HEK293 (cell line): ENCODE results near the gene CXXC5.

Experiments used
- CTCF ChIA-PET: fragments of 350-600 bp; formaldehyde crosslinking; extraction: SDS; loops from one replicate; lab custom pipeline; 2021; ENCODE audit warnings: antibody characterized with exemption; lab: Yijun Ruan, JAX
- POLR2A ChIA-PET: fragments of 300-600 bp; formaldehyde crosslinking; extraction: SDS; loops from one replicate; lab custom pipeline; 2020; ENCODE audit warnings: antibody characterized with exemption, inconsistent platforms; lab: Yijun Ruan, JAX
- H3K27ac ChIP-seq: fragments of 200-500 bp; sonication (Bioruptor generic); 2 replicates; pipeline ENCODE4 v1.5.1; 2014; ENCODE audit warnings: low read depth, low read length, control low read depth, inconsistent platforms; ENCODE audit errors: extremely low read depth
- H3K36me3 ChIP-seq, 2 experiments: fragments of 200-500 bp in 1 of 2; sonication (Bioruptor generic) in 1 of 2; 1 replicate in 1 of 2; 2 replicates in 1 of 2; pipeline ENCODE4 v1.5.1; 2014 to 2017; ENCODE audit warnings: inconsistent platforms in 2 of 2, low read length in 2 of 2; ENCODE audit not compliant: control insufficient read depth in 2 of 2, insufficient read depth in 1 of 2
- H3K4me1 ChIP-seq: fragments of 200-500 bp; sonication (Bioruptor generic); 2 replicates; pipeline ENCODE4 v1.5.1; 2014; ENCODE audit warnings: mild to moderate bottlenecking, low read length, inconsistent platforms; ENCODE audit not compliant: control insufficient read depth, insufficient read depth
- H3K4me3 ChIP-seq: 2 replicates; pipeline ENCODE4 v1.5.1; 2011; ENCODE audit warnings: low read depth, mild to moderate bottlenecking, control low read depth, low read length, moderate library complexity
- H3K9me3 ChIP-seq: fragments of 200-500 bp; sonication (Bioruptor generic); 2 replicates; pipeline ENCODE4 v1.5.1; 2014; ENCODE audit warnings: low read depth, low read length, inconsistent platforms; ENCODE audit not compliant: control insufficient read depth, insufficient read depth
- BCL11A ChIP-seq: fragments of 450-650 bp; formaldehyde crosslinking; IDR thresholded peaks from 2 replicates; pipeline ENCODE4 v1.5.1; 2016; ENCODE audit warnings: low read depth, missing biosample characterization, missing genetic modification characterization
- GFI1B ChIP-seq: fragments of 450-650 bp; formaldehyde crosslinking; IDR thresholded peaks from 2 replicates; pipeline ENCODE4 v1.5.1; 2016; ENCODE audit warnings: missing biosample characterization, missing genetic modification characterization
- GLI4 ChIP-seq: fragments of 450-650 bp; formaldehyde crosslinking; IDR thresholded peaks from 2 replicates; pipeline ENCODE4 v1.5.1; 2016; ENCODE audit warnings: missing biosample characterization, missing genetic modification characterization
- GLIS2 ChIP-seq: fragments of 450-650 bp; formaldehyde crosslinking; IDR thresholded peaks from 2 replicates; pipeline ENCODE4 v1.5.1; 2016; ENCODE audit warnings: missing biosample characterization, missing genetic modification characterization
- OVOL3 ChIP-seq: fragments of 450-650 bp; formaldehyde crosslinking; IDR thresholded peaks from 2 replicates; pipeline ENCODE4 v1.5.1; 2016; ENCODE audit warnings: missing biosample characterization, missing genetic modification characterization
- ZBTB17 ChIP-seq: fragments of 450-650 bp; formaldehyde crosslinking; IDR thresholded peaks from 2 replicates; pipeline ENCODE4 v1.5.1; 2016; ENCODE audit warnings: missing biosample characterization, missing genetic modification characterization
- ZIC2 ChIP-seq: fragments of 450-650 bp; formaldehyde crosslinking; IDR thresholded peaks from 2 replicates; pipeline ENCODE4 v1.5.1; 2016; ENCODE audit warnings: missing biosample characterization, missing genetic modification characterization
- ZNF24 ChIP-seq: fragments of 450-650 bp; formaldehyde crosslinking; IDR thresholded peaks from 2 replicates; pipeline ENCODE4 v1.5.1; 2016; ENCODE audit warnings: missing biosample characterization, missing genetic modification characterization
- ZNF394 ChIP-seq: fragments of 450-650 bp; formaldehyde crosslinking; IDR thresholded peaks from 2 replicates; pipeline ENCODE4 v1.5.1; 2016; ENCODE audit warnings: missing biosample characterization, missing genetic modification characterization, mild to moderate bottlenecking, moderate library complexity, borderline replicate concordance
- ZNF529 ChIP-seq: fragments of 450-650 bp; formaldehyde crosslinking; IDR thresholded peaks from 2 replicates; pipeline ENCODE4 v1.5.1; 2017; ENCODE audit warnings: missing genetic modification characterization, missing biosample characterization; ENCODE audit not compliant: insufficient replicate concordance
- ZNF549 ChIP-seq: fragments of 450-650 bp; IDR thresholded peaks from 2 replicates; pipeline ENCODE4 v1.5.1; 2018; ENCODE audit warnings: missing biosample characterization, missing genetic modification characterization, mild to moderate bottlenecking, inconsistent platforms, moderate library complexity
- ZNF621 ChIP-seq: fragments of 450-650 bp; formaldehyde crosslinking; IDR thresholded peaks from 2 replicates; pipeline ENCODE4 v1.5.1; 2017; ENCODE audit warnings: missing biosample characterization, missing genetic modification characterization
- TF ChIP-seq, protein P1 (sequence below): IDR thresholded peaks from 2 replicates; pipeline ENCODE4 v1.6.1; 2011; ENCODE audit warnings: mild to moderate bottlenecking, low read depth, low read length, borderline replicate concordance

Gene CXXC5

DNA sequence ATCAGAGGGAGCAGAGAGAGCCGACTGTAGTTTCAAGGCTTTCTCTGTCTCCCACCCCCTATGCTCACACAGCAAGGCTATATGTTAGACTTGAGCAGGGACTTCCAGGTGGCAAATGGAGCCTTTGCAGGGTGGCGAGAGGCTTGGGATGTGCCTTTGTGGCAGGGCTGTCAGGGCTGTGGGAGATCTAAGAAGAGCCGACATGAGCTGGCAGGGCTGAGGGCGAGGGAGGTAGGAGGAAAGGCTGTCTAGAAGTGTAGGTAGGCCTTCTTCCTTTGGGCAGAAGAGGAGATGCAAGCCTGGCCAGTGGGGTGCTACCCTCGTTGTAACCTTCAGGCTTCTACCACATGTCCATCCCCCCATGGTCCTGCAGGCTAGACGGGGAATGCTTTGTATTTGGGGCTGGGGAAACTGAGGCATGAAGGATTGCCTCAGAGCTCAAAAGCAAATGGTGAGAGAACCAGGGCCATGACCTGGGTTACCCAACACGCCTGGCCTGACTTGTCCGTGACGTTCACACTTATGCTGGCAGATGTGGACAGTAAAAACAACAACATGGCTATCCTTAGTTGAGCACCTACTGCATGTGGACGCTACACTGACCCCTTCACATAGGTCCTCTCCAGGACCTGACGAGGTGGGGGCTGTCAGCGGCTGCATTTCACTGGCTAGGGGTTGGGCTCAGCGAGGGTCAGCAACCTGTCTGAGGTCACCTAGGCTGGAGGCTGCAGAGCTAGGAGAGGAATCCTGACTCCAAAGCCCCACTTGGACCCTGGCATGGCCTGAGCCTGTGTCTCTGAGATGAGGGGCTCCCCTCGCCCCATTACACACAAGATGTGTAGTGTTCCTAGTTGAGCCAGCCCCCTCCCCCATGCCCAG lies 15.3 kb downstream of the CXXC5 start (continued):
- no peak for TF ChIP-seq ZNF621 (tag by site-specific recombination)
- no peak for TF ChIP-seq OVOL3 (tag by site-specific recombination)
- TF ChIP-seq ZNF394 (tag by site-specific recombination) = no peak
- TF ChIP-seq, all 188 proteins: peak for 2

DNA sequence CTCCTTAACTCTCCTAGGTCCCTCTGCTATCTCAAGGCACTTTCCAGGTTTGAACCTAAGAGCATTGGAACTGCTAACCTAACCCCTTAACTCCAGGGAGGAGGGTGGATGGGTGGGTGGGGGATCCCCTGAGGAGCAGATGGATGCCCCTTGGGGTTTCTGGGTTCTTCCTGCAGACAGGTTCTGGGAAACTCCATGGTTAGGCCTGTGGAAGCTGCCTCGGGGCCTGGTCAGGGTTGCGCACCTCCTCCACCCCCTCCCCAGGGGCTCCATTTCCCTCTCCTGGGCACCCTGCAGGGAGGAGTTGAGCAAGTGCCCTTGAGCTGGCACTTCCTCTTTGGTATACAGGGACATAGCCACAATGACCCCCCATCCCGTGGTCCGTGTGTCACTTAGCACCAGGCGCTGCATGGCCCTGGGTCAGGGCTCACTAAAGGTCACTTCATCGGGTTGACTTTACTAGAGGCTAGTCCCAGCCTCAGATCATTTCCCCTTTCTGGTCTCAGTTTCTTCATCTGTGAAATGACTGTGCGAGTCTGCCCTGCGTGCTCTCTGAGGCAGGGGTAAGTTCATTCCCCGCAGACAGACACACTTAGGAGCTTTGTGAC lies 16.0 kb downstream of the CXXC5 start:
- H3K36me3 ChIP-seq = no peaks in the 10 kb centered on the region
- no peaks in the 10 kb centered on the region for H3K9me3 ChIP-seq
- H3K27ac ChIP-seq = no peak overlapping the region
- no peak overlapping the region for H3K4me3 ChIP-seq
- POLR2A ChIA-PET = interaction anchor here (0.6 to 1.1 kb wide), 2 partner anchors 12 to 524 kb away, joined by 3 read pairs; no protein-coding TSS in a partner anchor
- peaks cover 4% of the 10 kb centered on the region; the same call in 1 of the 2 replicates for H3K4me1 ChIP-seq
- TF ChIP-seq ZIC2 (tag by site-specific recombination) (peak; percentile 54), ZBTB17 (tag by site-specific recombination) (no peak), GLIS2 (tag by site-specific recombination) (peak; percentile 23; the same call in 1 of the 2 replicates), GLI4 (no peak)
- TF ChIP-seq, all 188 proteins: peak for 2
- CTCF ChIA-PET = interaction anchor here (0.7 to 1.1 kb wide), 2 partner anchors 36 to 102 kb away, joined by 3 read pairs; no protein-coding TSS in a partner anchor

DNA sequence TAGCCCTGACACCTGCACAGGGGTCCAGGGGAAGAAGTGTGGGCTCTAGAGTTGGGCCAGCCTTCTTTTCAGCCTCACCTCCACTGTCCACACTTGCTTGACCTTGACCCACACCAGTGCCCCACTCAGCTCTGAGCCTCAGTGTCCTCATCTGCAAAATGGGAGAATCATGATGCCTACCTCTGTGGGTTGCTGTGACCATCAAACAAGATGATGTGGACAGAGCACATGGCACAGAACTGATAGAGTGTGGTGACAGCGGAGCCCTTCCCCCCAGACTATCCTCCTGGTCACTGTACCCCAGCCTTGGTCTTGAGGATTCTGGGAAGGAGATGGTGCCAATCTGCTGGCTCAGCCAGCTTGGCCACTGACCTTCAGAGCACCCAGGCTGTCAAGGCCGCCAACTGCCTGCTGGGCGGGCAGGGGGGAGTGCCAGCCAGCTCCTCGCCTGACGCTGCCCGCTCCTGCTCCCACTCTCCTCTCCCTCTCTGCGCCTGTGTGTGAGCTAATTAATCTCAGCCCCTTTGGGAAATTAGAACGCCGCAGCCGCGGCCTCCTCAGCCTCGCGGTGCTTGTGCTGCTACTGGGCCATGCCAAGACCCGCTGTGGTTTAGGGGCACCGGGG lies 16.7 kb downstream of the CXXC5 start:
- H3K36me3 ChIP-seq = no peaks in the 10 kb centered on the region
- H3K4me3 ChIP-seq = no peak overlapping the region
- no peak for TF ChIP-seq ZNF549 (tag by site-specific recombination)
- TF ChIP-seq BCL11A (tag by site-specific recombination) = 0 out of 2 replicates have a peak, but pooled peaks have one; percentile 13
- TF ChIP-seq, protein P1, sequence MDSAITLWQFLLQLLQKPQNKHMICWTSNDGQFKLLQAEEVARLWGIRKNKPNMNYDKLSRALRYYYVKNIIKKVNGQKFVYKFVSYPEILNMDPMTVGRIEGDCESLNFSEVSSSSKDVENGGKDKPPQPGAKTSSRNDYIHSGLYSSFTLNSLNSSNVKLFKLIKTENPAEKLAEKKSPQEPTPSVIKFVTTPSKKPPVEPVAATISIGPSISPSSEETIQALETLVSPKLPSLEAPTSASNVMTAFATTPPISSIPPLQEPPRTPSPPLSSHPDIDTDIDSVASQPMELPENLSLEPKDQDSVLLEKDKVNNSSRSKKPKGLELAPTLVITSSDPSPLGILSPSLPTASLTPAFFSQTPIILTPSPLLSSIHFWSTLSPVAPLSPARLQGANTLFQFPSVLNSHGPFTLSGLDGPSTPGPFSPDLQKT = no peak
- TF ChIP-seq GFI1B (tag by site-specific recombination) = no peak
- TF ChIP-seq, all 188 proteins: peak for 1
- H3K9me3 ChIP-seq = no peaks in the 10 kb centered on the region
- POLR2A ChIA-PET = interaction anchor here (1.1 kb wide), 1 partner anchor 13 kb away, joined by 3 read pairs; no protein-coding TSS in a partner anchor
- CTCF ChIA-PET = interaction anchor here (0.7 to 1.1 kb wide), 2 partner anchors 37 to 101 kb away, joined by 3 read pairs; no protein-coding TSS in a partner anchor
- no peak overlapping the region for H3K27ac ChIP-seq
- H3K4me1 ChIP-seq = peaks cover 4% of the 10 kb centered on the region; the same call in 1 of the 2 replicates

DNA sequence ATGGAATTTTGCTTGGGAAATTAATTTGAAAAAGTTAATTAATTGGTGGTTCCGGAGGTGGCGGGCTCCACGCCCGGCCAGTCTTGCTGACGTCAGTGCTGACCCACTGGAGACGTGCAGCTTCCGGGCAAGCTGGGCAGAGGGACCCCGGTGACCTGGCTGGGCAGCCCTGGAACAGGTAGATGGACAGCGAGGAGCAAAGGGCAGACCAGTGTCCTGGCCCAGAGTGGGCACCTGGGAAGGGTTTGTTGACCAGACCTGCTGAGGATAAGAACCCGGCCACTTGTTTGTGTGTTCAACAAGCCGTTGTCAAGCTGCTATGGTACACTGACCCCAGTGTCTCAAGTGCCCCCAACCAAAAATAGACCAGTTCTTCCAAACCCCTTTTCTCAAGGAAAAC lies 17.5 kb downstream of the CXXC5 start:
- TF ChIP-seq ZNF529 (tag by site-specific recombination) (no peak), ZNF24 (tag by site-specific recombination) (no peak)
- Histone ChIP-seq H3K4me1 (peaks cover 4% of the 10 kb centered on the region; the same call in 1 of the 2 replicates), H3K9me3 (no peaks in the 10 kb centered on the region), H3K36me3 (no peaks in the 10 kb centered on the region), H3K4me3 (no peak overlapping the region), H3K27ac (no peak overlapping the region)
- ChIA-PET POLR2A (no interaction called here), CTCF (interaction anchor here (0.9 kb wide), 1 partner anchor 9 kb away, joined by 3 read pairs; no protein-coding TSS in a partner anchor)
